CD4-positive, alpha-beta T cell (primary cell): ENCODE results near the gene KIF26A. TPM values are rescaled to one million over a fixed set of nuclear protein-coding genes. Genes with fewer than 3 reads are reported as not detected.

ENCODE experiments used
- ATAC-seq: fragments of 200-7000 bp; cut with Tn5 transposase; one replicate; pipeline ENCODE4 v1.10.0; 2022; ENCODE audit warnings: mild to moderate bottlenecking; ENCODE audit not compliant: poor library complexity
- CTCF ChIA-PET: fragments of 350-600 bp; sonication (Branson Sonifier 250); formaldehyde crosslinking; loops from one replicate; lab custom pipeline; 2021; ENCODE audit warnings: antibody characterized with exemption, inconsistent platforms; lab: Charles Lee
- POLR2A ChIA-PET: fragments of 350-600 bp; sonication (Branson Sonifier 250); formaldehyde crosslinking; loops from one replicate; lab custom pipeline; 2021; ENCODE audit warnings: antibody characterized with exemption, inconsistent platforms; lab: Charles Lee
- DNase-seq, 14 experiments: peaks; one replicate each; pipeline ENCODE4 v3.0.0-alpha.2; 2013 to 2020; ENCODE audit warnings: mixed read lengths in 2 of 14
- H3K27ac ChIP-seq, 2 donors: one replicate each; pipeline versions ENCODE4 v1.5.1 to v1.7.0; 2013; ENCODE audit warnings: low read length in 2 of 2, low read depth in 1 of 2, mild to moderate bottlenecking in 1 of 2
- H3K27me3 ChIP-seq, 2 experiments: 1 replicate in 1 of 2; 2 replicates in 1 of 2; pipeline versions ENCODE4 v1.6.1 to v1.7.0; 2013; ENCODE audit warnings: low read length in 2 of 2, control low read depth in 1 of 2, mild to moderate bottlenecking in 1 of 2, moderate library complexity in 1 of 2; ENCODE audit not compliant: insufficient read depth in 2 of 2, control insufficient read depth in 1 of 2
- H3K36me3 ChIP-seq: one replicate; pipeline ENCODE4 v1.6.1; 2013; ENCODE audit warnings: low read length, control low read depth; ENCODE audit not compliant: insufficient read depth
- H3K4me1 ChIP-seq: one replicate; pipeline ENCODE4 v1.6.1; 2013; ENCODE audit warnings: low read length, control low read depth; ENCODE audit not compliant: insufficient read depth
- H3K4me3 ChIP-seq: one replicate; pipeline ENCODE4 v1.5.1; 2013; ENCODE audit warnings: mild to moderate bottlenecking, low read length, moderate library complexity
- H3K9me3 ChIP-seq, 2 experiments: 1 replicate in 1 of 2; 2 replicates in 1 of 2; pipeline versions ENCODE4 v1.6.1 to v1.7.0; 2013; ENCODE audit warnings: low read length in 2 of 2, mild to moderate bottlenecking in 2 of 2, control low read depth in 1 of 2, moderate library complexity in 1 of 2; ENCODE audit not compliant: control insufficient read depth in 1 of 2, insufficient read depth in 1 of 2
- H3K27ac Mint-ChIP-seq: one replicate; pipeline ENCODE4 v1.8.0; 2020; ENCODE audit warnings: mixed read lengths
- H3K27me3 Mint-ChIP-seq: one replicate; pipeline ENCODE4 v1.8.0; 2021; ENCODE audit warnings: mixed read lengths
- H3K36me3 Mint-ChIP-seq: one replicate; pipeline ENCODE4 v1.8.0; 2021; ENCODE audit warnings: low read depth, mixed read lengths
- H3K4me1 Mint-ChIP-seq: one replicate; pipeline ENCODE4 v1.8.0; 2021; ENCODE audit warnings: low read depth, mixed read lengths
- H3K4me3 Mint-ChIP-seq: one replicate; pipeline ENCODE4 v1.8.0; 2020; ENCODE audit warnings: mild to moderate bottlenecking, mixed read lengths
- H3K9me3 Mint-ChIP-seq: one replicate; pipeline ENCODE4 v1.8.0; 2020; ENCODE audit warnings: mixed read lengths
- intact Hi-C, 2 experiments: fragments of 100-400 bp; cut with DNase I in 1 of 2; cut with micrococcal nuclease in 1 of 2; formaldehyde crosslinking; loops; one replicate each; pipeline versions ENCODE4 v1.15.1 to v1.9.0; 2023 to 2025; cut with DNase I, micrococcal nuclease
- total RNA-seq, 174 experiments: library from RNA in 2 of 174; stranded (reverse) in 2 of 174; gene quantifications; one replicate each; pipeline ENCODE4 v1.2.3 and lab custom pipeline; 2021 to 2026
- TF ChIP-seq, protein P1 (sequence below): fragments of 200-600 bp; IDR thresholded peaks from one replicate; pipeline ENCODE4 v1.8.0; 2022; ENCODE audit warnings: antibody characterized with exemption, mild to moderate bottlenecking

Gene KIF26A
- total RNA-seq, 2 experiments from 2014 or later = 0.25 to 0.31 TPM

DNA sequence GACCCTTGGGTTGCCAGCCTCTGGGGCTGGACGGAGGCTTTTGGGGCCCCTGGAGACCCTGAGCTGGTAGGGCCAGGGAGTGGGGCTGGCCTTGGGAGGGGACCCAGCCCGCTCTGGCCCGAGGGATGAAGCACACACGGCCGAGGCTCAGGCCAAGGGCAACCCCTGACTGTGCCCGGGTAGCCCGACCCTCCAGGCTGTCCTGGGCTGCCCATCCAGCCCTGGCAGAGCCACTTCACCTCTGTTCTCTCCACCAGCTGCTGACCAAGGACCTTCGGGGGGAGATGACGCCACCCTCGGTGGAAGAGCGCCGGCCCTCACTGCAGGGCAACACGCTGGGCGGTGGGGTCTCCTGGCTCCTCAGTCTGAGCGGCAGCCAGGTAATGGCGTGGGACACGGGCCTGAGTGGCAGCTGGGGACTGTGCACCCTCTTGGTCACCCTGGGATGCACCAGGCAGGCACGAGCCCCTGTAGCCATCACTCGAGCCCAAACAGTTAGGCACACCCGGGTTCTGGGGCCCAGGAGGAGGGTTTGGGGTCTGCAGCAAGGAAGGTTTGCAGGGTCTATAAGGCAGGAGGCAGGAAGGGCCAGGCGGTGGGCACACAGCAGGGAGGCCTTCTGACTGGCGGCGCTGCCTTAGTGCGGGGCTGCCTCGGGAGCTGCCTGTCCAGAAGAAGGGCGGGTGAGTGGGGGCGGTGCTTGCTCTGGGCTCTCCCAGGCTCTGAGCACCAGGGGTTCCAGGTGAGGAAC is 33.1 kb upstream of the KIF26A start:
- CTCF ChIA-PET = no interaction called here
- POLR2A ChIA-PET = no interaction called here

DNA sequence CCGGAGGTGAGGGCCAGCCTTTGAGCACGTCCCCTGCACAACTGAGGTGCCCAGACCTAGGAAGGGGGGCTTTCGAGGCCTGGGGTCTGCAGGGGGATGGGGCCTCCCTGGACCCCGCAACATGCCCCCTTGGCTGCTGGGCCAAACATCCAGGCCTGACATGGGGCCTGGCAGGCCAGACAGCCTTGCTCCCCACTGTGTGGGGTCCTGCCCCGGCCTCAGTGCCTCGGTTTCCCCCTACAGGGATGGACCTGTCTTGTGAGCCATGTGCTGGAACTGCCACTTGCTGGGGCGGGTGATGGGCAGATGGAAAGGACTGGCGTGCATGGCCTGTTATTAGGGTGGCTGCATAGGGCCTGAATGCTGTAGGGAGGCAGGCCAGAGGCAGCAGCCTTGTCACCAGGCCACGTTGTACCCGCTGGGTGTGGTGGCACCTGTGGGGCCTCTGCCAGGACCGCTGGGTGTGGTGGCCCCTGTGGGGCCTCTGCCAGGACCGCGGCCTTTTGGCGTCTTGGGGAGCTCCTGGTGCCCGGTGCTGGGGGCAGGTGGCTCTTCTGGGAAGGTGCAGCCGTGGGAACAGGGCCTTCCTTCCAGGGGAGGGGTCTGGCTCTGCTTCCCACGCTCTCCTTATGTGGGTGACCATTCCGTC is 32.4 kb upstream of the KIF26A start:
- intact Hi-C loops = no loop called here
- no peaks in the 10 kb centered on the region for H3K4me1 Mint-ChIP-seq
- ATAC-seq (no peak), DNase-seq (peak in 1 of 14 experiments; percentile 2)
- Histone ChIP-seq H3K9me3 (peaks cover 0 to 7% of the 10 kb centered on the region in 2 experiments), H3K4me1 (no peaks in the 10 kb centered on the region), H3K27me3 (no peaks in the 10 kb centered on the region), H3K27ac (no peak overlapping the region), H3K36me3 (no peaks in the 10 kb centered on the region), H3K4me3 (no peak overlapping the region)
- H3K27ac Mint-ChIP-seq = no peak overlapping the region
- POLR2A ChIA-PET = interaction anchor here (1.3 kb wide), 1 partner anchor 28 kb away, joined by 3 read pairs; no protein-coding TSS in a partner anchor
- no peaks in the 10 kb centered on the region for H3K36me3 Mint-ChIP-seq
- TF ChIP-seq, protein P1, sequence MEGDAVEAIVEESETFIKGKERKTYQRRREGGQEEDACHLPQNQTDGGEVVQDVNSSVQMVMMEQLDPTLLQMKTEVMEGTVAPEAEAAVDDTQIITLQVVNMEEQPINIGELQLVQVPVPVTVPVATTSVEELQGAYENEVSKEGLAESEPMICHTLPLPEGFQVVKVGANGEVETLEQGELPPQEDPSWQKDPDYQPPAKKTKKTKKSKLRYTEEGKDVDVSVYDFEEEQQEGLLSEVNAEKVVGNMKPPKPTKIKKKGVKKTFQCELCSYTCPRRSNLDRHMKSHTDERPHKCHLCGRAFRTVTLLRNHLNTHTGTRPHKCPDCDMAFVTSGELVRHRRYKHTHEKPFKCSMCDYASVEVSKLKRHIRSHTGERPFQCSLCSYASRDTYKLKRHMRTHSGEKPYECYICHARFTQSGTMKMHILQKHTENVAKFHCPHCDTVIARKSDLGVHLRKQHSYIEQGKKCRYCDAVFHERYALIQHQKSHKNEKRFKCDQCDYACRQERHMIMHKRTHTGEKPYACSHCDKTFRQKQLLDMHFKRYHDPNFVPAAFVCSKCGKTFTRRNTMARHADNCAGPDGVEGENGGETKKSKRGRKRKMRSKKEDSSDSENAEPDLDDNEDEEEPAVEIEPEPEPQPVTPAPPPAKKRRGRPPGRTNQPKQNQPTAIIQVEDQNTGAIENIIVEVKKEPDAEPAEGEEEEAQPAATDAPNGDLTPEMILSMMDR = no peak
- H3K4me3 Mint-ChIP-seq = no peak overlapping the region
- H3K27me3 Mint-ChIP-seq = no peaks in the 10 kb centered on the region
- CTCF ChIA-PET = no interaction called here
- no peaks in the 10 kb centered on the region for H3K9me3 Mint-ChIP-seq

More for the DNA sequence above, 33.1 kb upstream of the KIF26A start:
- Histone ChIP-seq H3K4me3 (no peak overlapping the region), H3K36me3 (no peaks in the 10 kb centered on the region), H3K27me3 (no peaks in the 10 kb centered on the region), H3K9me3 (peaks cover 0 to 7% of the 10 kb centered on the region in 2 experiments), H3K4me1 (no peaks in the 10 kb centered on the region), H3K27ac (no peak overlapping the region)
- no peak overlapping the region for H3K27ac Mint-ChIP-seq
- no peak overlapping the region for H3K4me3 Mint-ChIP-seq
- TF ChIP-seq, protein P1 = no peak
- intact Hi-C loops = no loop called here
- no peaks in the 10 kb centered on the region for H3K36me3 Mint-ChIP-seq
- no peaks in the 10 kb centered on the region for H3K4me1 Mint-ChIP-seq
- H3K9me3 Mint-ChIP-seq = no peaks in the 10 kb centered on the region
- peak in 1 of 14 experiments; percentile 1 for DNase-seq
- H3K27me3 Mint-ChIP-seq = no peaks in the 10 kb centered on the region
- ATAC-seq = no peak

GRCh38 chr14:104106471-104106991 is 31.9 kb upstream of the KIF26A start:
- ATAC-seq (no peak), DNase-seq (peak in 1 of 14 experiments; percentile 2)
- intact Hi-C loops = no loop called here
- H3K27ac Mint-ChIP-seq = no peak overlapping the region
- TF ChIP-seq, protein P1 = no peak
- ChIA-PET POLR2A (interaction anchor here (1.3 kb wide), 1 partner anchor 29 kb away, joined by 3 read pairs; no protein-coding TSS in a partner anchor), CTCF (no interaction called here)
- no peaks in the 10 kb centered on the region for H3K27me3 Mint-ChIP-seq
- Histone ChIP-seq H3K27ac (no peak overlapping the region), H3K4me3 (no peak overlapping the region), H3K27me3 (no peaks in the 10 kb centered on the region), H3K36me3 (no peaks in the 10 kb centered on the region), H3K4me1 (no peaks in the 10 kb centered on the region), H3K9me3 (peaks cover 0 to 7% of the 10 kb centered on the region in 2 experiments)
- no peaks in the 10 kb centered on the region for H3K9me3 Mint-ChIP-seq
- no peaks in the 10 kb centered on the region for H3K4me1 Mint-ChIP-seq
- H3K36me3 Mint-ChIP-seq = no peaks in the 10 kb centered on the region
- no peak overlapping the region for H3K4me3 Mint-ChIP-seq
